SH-SY5Y (cell line): ENCODE measurements around the gene PRM2.
A peak's percentile ranks its signal among the peaks of the same experiment; 100 is the strongest.

Source experiments
- GATA2 ChIP-seq: IDR thresholded peaks from 2 replicates; pipeline ENCODE4 v1.6.1; 2011; ENCODE audit warnings: mild to moderate bottlenecking, low read depth, low read length
- GATA3 ChIP-seq: IDR thresholded peaks from 2 replicates; pipeline ENCODE4 v1.6.1; 2011; ENCODE audit warnings: low read depth, mild to moderate bottlenecking, low read length, moderate library complexity

Gene PRM2

GRCh38 chr16:11299865-11300559, 23.7 kb upstream of the PRM2 start:
- TF ChIP-seq GATA2 = no peak
- TF ChIP-seq GATA3 = no peak

- TF ChIP-seq GATA3 (no peak), GATA2 (no peak)
Observed at GRCh38 chr16:11298143-11298900, 22.0 kb upstream of the PRM2 start.

GRCh38 chr16:11297492-11298142, 21.3 kb upstream of the PRM2 start:
- no peak for TF ChIP-seq GATA3
- TF ChIP-seq GATA2 = no peak

- TF ChIP-seq GATA2 (0 out of 2 replicates have a peak, but pooled peaks have one; percentile 13), GATA3 (no peak)
Observed at GRCh38 chr16:11296706-11297491, 20.6 kb upstream of the PRM2 start.

GRCh38 chr16:11296351-11296705, 20.0 kb upstream of the PRM2 start:
- TF ChIP-seq GATA3 (no peak), GATA2 (no peak)

- TF ChIP-seq GATA3 = no peak
- no peak for TF ChIP-seq GATA2
Observed at GRCh38 chr16:11295672-11296071, 19.4 kb upstream of the PRM2 start.

GRCh38 chr16:11292076-11292748, 15.9 kb upstream of the PRM2 start:
- TF ChIP-seq GATA2 (no peak), GATA3 (no peak)

GRCh38 chr16:11291091-11291703, 14.9 kb upstream of the PRM2 start:
- TF ChIP-seq GATA3 = no peak
- no peak for TF ChIP-seq GATA2

GRCh38 chr16:11290102-11290893, 14.0 kb upstream of the PRM2 start:
- no peak for TF ChIP-seq GATA2
- TF ChIP-seq GATA3 = no peak

GRCh38 chr16:11289202-11289601, 12.9 kb upstream of the PRM2 start:
- TF ChIP-seq GATA3 (no peak), GATA2 (no peak)

GRCh38 chr16:11285842-11286241, 9.6 kb upstream of the PRM2 start:
- no peak for TF ChIP-seq GATA3
- TF ChIP-seq GATA2 = no peak

GRCh38 chr16:11283820-11284248, 7.6 kb upstream of the PRM2 start:
- TF ChIP-seq GATA2 (no peak), GATA3 (no peak)
